Adrenal gland (tissue), 5 donors: ENCODE measurements around the gene PRKN.

ENCODE experiments used
- CTCF ChIP-seq, 6 experiments: fragments of 450-650 bp in 4 of 6; fragments of 200-600 bp in 2 of 6; sonication (generic) in 1 of 6; IDR thresholded peaks; 1 replicate in 5 of 6; 2 replicates in 1 of 6; pipeline versions ENCODE4 v1.5.1 to v1.8.0; 2016 to 2021; ENCODE audit warnings: antibody characterized with exemption in 6 of 6, mild to moderate bottlenecking in 2 of 6, moderate library complexity in 1 of 6
- POLR2A ChIP-seq, 2 donors: fragments of 450-650 bp; IDR thresholded peaks; one replicate each; pipeline ENCODE4 v1.6.1; 2017; ENCODE audit warnings: antibody characterized with exemption in 2 of 2, mild to moderate bottlenecking in 2 of 2, moderate library complexity in 1 of 2
- donor health status: DM: no; HTN: no; CAD: no.

- TF ChIP-seq CTCF (IDR thresholded peaks at IDR 0.05) (no peak), POLR2A (IDR thresholded peaks at IDR 0.05) (no peak)
These were observed 358.5 kb downstream of the PRKN start for GRCh38 chr6:162369091-162369490.
